K562 (cell line): ENCODE data around the gene RASSF1.
A peak's percentile ranks its signal among the peaks of the same experiment; 100 is the strongest.

Source experiments
- ATF3 ChIP-seq, 2 experiments: fragments of 450-650 bp in 1 of 2; sonication (generic) in 1 of 2; formaldehyde crosslinking in 1 of 2; IDR thresholded peaks in 1 of 2; conservative IDR thresholded peaks in 1 of 2; 2 replicates each; pipeline versions ENCODE4 v1.6.1 to v1.8.1; 2016 to 2023; ENCODE audit warnings: mild to moderate bottlenecking in 2 of 2, moderate library complexity in 2 of 2, inconsistent platforms in 1 of 2, missing genetic modification reagents in 1 of 2
- CTCF ChIP-seq, 3 experiments: IDR thresholded peaks in 2 of 3; conservative IDR thresholded peaks in 1 of 3; 2 replicates each; pipeline ENCODE4 v1.5.1; 2011 to 2012; ENCODE audit warnings: low read length in 3 of 3, mild to moderate bottlenecking in 3 of 3, control low read depth in 2 of 3, improper control_type of control experiment in 1 of 3, inconsistent platforms in 1 of 3, low read depth in 1 of 3, mixed read lengths in 1 of 3, moderate library complexity in 1 of 3; ENCODE audit not compliant: insufficient read depth in 2 of 3
- EP300 ChIP-seq: IDR thresholded peaks from 2 replicates; pipeline ENCODE4 v1.6.1; 2012; ENCODE audit warnings: low read length, improper control_type of control experiment
- FOXA1 ChIP-seq: fragments of 450-650 bp; IDR thresholded peaks from 2 replicates; pipeline ENCODE4 v1.6.1; 2016; ENCODE audit warnings: mild to moderate bottlenecking, borderline replicate concordance
- FOXK1 ChIP-seq: sonication (generic); formaldehyde crosslinking; IDR thresholded peaks from 2 replicates; pipeline ENCODE4 v1.8.0; 2022; ENCODE audit warnings: missing genetic modification reagents, mild to moderate bottlenecking, borderline replicate concordance
- HDAC2 ChIP-seq: fragments of 450-650 bp; IDR thresholded peaks from 2 replicates; pipeline ENCODE4 v1.6.1; 2016; ENCODE audit warnings: mild to moderate bottlenecking
- HEY1 ChIP-seq: fragments of 250-450 bp; sonication (Bioruptor Pico); IDR thresholded peaks from 2 replicates; pipeline ENCODE4 v1.5.0; 2020; ENCODE audit warnings: mild to moderate bottlenecking, moderate library complexity, borderline replicate concordance
- NR2C1 ChIP-seq, 2 experiments: fragments of 450-650 bp; IDR thresholded peaks; 2 replicates each; pipeline ENCODE4 v1.6.1; 2017; ENCODE audit warnings: mild to moderate bottlenecking in 2 of 2, antibody characterized with exemption in 1 of 2, inconsistent platforms in 1 of 2, missing compliant biosample characterization in 1 of 2, missing genetic modification characterization in 1 of 2
- PREB ChIP-seq: sonication (generic); formaldehyde crosslinking; IDR thresholded peaks from 2 replicates; pipeline ENCODE4 v1.8.1; 2023; ENCODE audit warnings: mild to moderate bottlenecking, missing genetic modification reagents
- ZNF589 ChIP-seq: fragments of 200-800 bp; sonication (Bioruptor generic); IDR thresholded peaks from 2 replicates; pipeline ENCODE4 v1.6.1; 2016; ENCODE audit warnings: low read depth, missing genetic modification characterization, missing compliant biosample characterization
- ZNF668 ChIP-seq: fragments of 250-450 bp; sonication (Bioruptor Pico); IDR thresholded peaks from 2 replicates; pipeline ENCODE4 v1.8.0; 2022; ENCODE audit warnings: mild to moderate bottlenecking, inconsistent platforms
- TF ChIP-seq, protein P1 (sequence below), 2 experiments: fragments of 450-650 bp in 1 of 2; sonication (generic) in 1 of 2; formaldehyde crosslinking in 1 of 2; IDR thresholded peaks; 2 replicates each; pipeline versions ENCODE4 v1.7.1 to v1.9.0; 2016 to 2022; ENCODE audit warnings: inconsistent platforms in 1 of 2, mild to moderate bottlenecking in 1 of 2, missing genetic modification reagents in 1 of 2
- TF ChIP-seq, protein P2 (sequence below): fragments of 450-650 bp; formaldehyde crosslinking; IDR thresholded peaks from 2 replicates; pipeline ENCODE4 v1.4.0; 2020; ENCODE audit warnings: mild to moderate bottlenecking, moderate library complexity
- TF ChIP-seq, protein P3 (sequence below), 2 experiments: IDR thresholded peaks; 2 replicates each; pipeline ENCODE4 v1.6.1; 2011; ENCODE audit warnings: borderline replicate concordance in 1 of 2, control low read depth in 1 of 2, low read depth in 1 of 2, low read length in 1 of 2, mild to moderate bottlenecking in 1 of 2, mixed read lengths in 1 of 2, moderate library complexity in 1 of 2; ENCODE audit not compliant: insufficient read depth in 1 of 2, insufficient read length in 1 of 2, poor library complexity in 1 of 2, severe bottlenecking in 1 of 2; ENCODE audit errors: extremely low read depth in 1 of 2

DNA sequence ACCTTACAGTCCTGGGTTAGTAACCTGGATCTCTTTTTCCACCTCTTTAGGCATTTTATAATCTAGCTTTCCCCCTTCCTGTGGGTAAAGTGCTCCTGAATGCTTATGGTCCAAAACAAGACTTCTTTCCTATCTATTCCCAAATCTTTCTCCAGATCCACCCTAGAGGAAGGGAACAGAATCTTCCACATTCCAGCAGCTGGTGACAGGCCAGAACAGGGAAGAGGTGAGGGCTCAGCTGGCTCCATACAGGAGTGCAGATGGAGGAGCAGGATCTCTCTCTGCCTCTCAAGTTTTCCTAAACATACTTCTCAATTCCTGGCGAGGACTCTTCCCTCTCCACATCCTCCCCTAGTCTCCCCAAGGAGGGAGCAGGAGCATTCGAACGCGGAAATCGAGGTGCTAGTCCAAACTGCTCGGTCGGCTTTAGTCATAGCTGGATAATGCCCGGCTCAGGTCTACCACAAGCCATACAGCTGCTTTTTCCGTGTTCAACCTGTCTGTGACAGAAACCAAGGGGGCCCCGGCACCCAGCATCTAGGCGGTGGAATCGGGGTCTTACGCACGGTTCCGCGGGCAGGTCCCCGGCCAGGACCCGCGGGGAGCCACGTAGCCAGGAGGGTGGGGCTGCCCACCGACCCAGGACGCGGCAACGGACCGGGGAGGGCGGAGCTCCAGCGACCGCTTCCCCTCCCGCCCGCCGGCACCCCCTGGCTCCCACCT is 4.0 kb downstream of the RASSF1 start:
- no peak for TF ChIP-seq HDAC2
- TF ChIP-seq ATF3 (IDR thresholded peaks at IDR 0.05) = no peak
- TF ChIP-seq ATF3 (CRISPR knock-in tag; conservative IDR thresholded peaks at IDR 0.05) = no peak
- TF ChIP-seq EP300 = no peak
- TF ChIP-seq, protein P1, sequence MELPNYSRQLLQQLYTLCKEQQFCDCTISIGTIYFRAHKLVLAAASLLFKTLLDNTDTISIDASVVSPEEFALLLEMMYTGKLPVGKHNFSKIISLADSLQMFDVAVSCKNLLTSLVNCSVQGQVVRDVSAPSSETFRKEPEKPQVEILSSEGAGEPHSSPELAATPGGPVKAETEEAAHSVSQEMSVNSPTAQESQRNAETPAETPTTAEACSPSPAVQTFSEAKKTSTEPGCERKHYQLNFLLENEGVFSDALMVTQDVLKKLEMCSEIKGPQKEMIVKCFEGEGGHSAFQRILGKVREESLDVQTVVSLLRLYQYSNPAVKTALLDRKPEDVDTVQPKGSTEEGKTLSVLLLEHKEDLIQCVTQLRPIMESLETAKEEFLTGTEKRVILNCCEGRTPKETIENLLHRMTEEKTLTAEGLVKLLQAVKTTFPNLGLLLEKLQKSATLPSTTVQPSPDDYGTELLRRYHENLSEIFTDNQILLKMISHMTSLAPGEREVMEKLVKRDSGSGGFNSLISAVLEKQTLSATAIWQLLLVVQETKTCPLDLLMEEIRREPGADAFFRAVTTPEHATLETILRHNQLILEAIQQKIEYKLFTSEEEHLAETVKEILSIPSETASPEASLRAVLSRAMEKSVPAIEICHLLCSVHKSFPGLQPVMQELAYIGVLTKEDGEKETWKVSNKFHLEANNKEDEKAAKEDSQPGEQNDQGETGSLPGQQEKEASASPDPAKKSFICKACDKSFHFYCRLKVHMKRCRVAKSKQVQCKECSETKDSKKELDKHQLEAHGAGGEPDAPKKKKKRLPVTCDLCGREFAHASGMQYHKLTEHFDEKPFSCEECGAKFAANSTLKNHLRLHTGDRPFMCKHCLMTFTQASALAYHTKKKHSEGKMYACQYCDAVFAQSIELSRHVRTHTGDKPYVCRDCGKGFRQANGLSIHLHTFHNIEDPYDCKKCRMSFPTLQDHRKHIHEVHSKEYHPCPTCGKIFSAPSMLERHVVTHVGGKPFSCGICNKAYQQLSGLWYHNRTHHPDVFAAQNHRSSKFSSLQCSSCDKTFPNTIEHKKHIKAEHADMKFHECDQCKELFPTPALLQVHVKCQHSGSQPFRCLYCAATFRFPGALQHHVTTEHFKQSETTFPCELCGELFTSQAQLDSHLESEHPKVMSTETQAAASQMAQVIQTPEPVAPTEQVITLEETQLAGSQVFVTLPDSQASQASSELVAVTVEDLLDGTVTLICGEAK (IDR thresholded peaks at IDR 0.05) = no peak
- TF ChIP-seq, protein P1 (CRISPR knock-in tag; IDR thresholded peaks at IDR 0.05) = no peak
- TF ChIP-seq, protein P2, sequence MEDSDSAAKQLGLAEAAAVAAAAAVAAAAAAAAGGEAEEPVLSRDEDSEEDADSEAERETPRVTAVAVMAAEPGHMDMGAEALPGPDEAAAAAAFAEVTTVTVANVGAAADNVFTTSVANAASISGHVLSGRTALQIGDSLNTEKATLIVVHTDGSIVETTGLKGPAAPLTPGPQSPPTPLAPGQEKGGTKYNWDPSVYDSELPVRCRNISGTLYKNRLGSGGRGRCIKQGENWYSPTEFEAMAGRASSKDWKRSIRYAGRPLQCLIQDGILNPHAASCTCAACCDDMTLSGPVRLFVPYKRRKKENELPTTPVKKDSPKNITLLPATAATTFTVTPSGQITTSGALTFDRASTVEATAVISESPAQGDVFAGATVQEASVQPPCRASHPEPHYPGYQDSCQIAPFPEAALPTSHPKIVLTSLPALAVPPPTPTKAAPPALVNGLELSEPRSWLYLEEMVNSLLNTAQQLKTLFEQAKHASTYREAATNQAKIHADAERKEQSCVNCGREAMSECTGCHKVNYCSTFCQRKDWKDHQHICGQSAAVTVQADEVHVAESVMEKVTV (CRISPR knock-in tag) = no peak
- TF ChIP-seq CTCF (IDR thresholded peaks at IDR 0.05 in 2 of 3, conservative IDR thresholded peaks at IDR 0.05 in 1 of 3; ENCODE audit: insufficient read depth in 2 of 3, low read depth in 1 of 3, low read length in 3 of 3) = no peak
- TF ChIP-seq PREB (CRISPR knock-in tag) = no peak
- TF ChIP-seq ZNF589 (CRISPR knock-in tag) = no peak
- no peak for TF ChIP-seq FOXA1
- no peak for TF ChIP-seq NR2C1 (IDR thresholded peaks at IDR 0.05)
- no peak for TF ChIP-seq NR2C1 (tag; IDR thresholded peaks at IDR 0.05)
- TF ChIP-seq FOXK1 (CRISPR knock-in tag) = no peak
- TF ChIP-seq, protein P3, sequence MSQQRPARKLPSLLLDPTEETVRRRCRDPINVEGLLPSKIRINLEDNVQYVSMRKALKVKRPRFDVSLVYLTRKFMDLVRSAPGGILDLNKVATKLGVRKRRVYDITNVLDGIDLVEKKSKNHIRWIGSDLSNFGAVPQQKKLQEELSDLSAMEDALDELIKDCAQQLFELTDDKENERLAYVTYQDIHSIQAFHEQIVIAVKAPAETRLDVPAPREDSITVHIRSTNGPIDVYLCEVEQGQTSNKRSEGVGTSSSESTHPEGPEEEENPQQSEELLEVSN (IDR thresholded peaks at IDR 0.05; ENCODE audit: borderline replicate concordance in 1 of 2, extremely low read depth in 1 of 2, insufficient read depth in 1 of 2, insufficient read length in 1 of 2, low read depth in 1 of 2, low read length in 1 of 2, poor library complexity in 1 of 2, severe bottlenecking in 1 of 2) = peak in 1 of 2 experiments; percentile 74
- no peak for TF ChIP-seq ZNF668 (CRISPR knock-in tag)
- TF ChIP-seq HEY1 (CRISPR knock-in tag) = no peak
